ENCODE measurements around the gene KIF5A.

The KIF5A gene

DNA sequence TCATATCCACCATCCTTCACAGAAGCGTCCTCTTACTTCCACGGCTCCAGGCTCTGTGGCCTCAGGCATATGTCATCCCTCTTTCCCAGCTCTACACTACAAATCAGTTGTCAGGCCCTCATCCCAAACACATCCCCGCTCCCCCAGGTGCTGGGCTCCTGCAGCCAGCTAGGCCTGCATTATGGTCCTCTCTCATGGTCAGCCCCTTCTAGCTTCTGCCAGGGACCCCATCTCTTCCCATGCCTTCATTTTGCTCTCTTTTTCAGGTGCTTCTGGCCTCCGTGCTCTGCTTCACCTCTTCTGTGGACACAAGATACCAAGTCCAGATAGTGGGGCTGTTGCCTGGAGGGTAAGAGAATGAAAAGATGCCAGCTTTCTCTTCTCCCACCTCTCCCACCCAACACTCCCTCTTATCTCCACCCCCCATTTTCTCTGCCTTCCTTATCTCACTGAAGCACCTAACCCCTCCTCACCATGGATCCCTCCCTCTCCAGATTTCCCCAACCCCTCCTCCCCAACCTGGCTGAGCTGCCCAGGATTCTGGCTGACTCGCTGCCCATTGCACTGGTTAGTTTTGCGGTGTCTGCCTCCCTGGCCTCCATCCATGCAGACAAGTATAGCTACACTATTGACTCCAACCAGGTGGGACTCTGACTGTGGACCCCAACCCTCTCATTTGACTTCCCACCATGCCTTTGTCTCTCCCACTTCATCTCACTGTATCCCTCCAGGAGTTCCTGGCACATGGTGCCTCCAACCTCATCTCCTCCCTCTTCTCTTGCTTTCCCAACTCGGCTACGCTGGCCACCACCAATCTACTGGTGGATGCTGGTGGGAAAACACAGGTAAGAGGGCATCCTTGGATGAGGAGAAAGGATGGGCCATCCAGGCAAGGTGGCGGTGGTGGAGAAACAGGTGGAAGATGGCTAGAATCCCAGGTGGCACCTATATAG lies 72.7 kb downstream of the KIF5A start:
- no peak for DNase-seq

GRCh38 chr12:57623385-57623784 lies 73.5 kb downstream of the KIF5A start:
- DNase-seq: no peak

DNA sequence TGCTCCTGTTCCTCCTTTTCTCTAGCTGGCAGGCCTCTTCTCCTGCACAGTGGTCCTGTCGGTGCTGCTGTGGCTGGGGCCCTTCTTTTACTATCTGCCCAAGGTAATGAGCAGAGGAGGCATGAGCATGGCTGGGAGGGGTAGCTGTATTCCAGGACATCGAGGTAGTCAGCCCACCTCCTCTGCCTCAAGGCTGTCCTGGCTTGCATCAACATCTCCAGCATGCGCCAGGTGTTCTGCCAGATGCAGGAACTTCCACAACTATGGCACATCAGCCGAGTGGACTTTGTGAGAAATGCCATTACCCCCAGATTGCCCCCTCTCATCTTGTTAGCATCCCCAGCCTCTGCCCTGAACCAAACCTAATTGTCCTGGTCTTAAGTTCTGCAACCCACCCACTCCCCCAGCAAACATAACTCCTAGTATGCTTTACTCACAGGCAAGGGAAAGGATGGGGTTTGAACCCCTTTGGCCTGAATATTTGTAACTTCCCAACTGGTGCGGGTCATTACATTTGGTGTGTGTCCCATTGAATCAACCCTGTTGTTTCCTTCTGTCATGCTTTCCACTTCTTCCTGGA lies 74.1 kb downstream of the KIF5A start:
- no peak for DNase-seq

- DNase-seq: no peak
These were observed 74.8 kb downstream of the KIF5A start for GRCh38 chr12:57624441-57625220.

DNA sequence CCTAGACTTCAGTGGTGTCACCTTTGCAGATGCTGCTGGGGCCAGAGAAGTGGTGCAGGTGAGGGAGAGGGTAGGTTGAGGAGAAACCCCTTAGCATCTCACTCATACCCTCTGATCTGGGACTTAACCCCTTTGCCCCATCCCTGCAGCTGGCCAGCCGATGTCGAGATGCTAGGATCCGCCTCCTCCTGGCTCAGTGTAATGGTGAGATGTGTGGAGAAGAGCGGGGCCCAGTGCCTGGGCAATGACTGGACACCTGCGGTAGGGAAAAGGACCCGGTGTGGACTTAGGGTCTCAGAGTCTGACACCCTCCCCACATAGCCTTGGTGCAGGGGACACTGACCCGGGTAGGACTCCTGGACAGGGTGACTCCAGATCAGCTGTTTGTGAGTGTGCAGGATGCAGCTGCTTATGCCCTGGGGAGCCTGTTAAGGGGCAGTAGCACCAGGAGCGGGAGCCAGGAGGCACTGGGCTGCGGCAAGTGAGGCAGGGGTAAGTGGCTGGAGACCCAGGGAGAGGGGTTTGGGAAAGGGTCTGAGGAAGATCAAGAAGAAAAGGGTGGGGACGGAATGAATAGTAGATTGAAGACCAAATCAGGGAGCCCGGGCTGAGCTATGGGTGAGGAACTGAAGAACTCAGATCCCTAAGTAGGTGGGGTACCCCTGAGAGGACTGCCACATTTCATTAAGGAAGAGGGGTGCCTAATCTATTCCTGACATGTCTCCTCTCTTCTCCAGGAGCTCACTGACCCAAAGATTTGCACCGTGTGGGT lies 75.6 kb downstream of the KIF5A start:
- DNase-seq: no peak

- no peak for DNase-seq
These were observed 76.5 kb downstream of the KIF5A start for GRCh38 chr12:57626111-57626920.

DNA sequence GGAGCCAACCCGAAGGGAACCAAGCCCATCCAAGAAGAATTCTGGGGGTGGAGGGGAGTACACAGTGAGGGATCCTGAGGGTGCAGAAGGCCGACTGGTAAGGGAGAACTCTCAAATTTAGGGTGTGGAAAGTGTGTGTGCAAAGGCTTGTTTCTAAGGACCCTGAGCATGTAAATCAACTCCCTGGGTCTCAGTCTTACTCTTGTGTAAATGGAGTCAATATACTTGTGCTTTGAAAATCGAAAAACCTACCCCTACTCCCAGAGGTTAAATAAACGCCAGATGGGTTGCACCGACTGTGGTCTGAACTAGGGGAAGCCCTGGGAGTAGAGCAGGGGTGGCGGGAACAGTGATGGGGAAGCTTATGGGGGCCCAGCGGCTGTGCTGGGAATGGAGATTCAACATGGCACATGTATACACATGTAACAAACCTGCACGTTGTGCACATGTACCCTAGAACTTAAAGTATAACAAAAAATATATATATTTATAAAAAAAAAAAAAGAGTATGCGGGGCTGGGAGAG lies 77.1 kb downstream of the KIF5A start:
- no peak for DNase-seq

DNA sequence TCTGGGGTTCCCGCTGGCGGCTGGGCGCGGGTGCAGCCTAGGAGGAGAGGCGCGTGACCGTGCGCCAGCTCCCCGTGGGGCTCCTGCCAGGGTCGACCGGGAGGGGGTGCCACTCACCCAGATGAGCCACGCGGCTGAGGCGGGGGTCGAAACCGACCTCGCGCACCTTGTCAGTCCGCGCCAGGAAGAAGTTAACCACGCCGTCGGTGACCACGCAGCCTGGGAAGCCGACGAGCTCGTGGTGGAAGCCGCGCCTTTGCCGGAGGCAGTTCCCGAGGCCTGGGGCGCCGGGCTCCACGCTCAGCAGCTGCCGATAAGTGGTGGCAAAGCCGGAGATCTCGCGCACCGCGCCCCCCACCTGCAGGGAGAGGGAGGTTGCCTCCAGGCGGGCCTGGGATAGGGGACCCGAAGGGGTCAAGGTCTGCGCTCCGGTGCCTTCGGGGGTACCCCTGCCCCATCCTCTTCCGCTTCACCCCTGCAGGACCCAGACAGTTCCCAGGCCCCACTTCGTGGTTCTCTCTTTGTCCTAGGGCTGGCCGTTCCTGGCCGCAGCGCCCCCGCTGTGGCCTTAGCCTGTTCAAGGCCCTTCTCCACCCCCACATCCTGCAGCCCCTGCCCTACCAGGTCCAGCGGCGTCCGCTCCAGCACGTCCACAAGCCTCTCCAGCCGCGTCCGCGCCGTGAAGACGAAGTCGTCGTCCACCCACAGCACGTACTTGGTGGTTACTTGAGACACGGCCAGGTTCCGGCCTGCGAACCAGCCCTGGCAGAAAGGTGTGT lies 77.8 kb downstream of the KIF5A start:
- DNase-seq: no peak

DNA sequence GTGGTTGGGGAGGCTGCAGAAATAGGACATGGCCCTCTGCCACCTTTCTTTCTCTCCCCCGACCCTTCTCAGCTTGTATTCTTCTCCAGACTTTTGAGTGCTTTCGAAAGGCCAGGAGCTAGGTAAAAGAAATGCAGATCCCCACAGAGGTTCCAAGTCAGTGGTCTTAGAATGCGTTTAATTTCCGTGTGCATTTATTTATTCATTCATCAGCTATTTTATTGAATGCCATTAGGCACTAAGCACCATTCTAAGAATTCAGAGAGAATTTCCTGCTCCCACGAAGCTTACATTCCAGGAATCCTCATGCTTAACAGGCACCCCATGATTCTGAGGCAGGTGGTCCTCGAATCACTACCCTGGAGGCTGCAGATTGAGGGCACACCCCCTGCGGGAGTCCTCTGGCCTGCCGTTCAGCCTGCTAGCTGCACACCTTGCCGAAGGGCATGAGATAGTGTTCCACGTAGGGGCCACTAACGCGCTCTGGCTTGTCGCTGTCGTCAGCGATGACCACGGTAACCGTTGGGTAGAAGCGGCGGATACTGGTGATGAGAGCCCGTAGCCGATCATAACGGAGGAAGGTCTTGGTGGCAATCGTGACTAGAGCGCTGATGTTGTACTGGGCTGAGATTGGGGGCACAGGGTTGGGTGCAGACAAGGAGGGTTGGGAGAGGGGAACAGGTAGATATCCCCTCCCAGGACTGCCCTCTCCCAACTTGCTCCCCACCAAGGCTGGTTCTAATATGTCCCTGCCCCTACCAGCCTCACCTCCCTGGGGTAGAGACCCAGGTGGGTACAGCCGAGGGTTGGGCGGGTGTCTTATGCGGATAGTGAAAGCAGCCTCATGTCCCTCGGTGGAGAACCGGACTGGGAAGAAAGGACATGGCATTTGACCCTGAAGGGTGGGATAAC lies 78.7 kb downstream of the KIF5A start:
- no peak for DNase-seq

GRCh38 chr12:57629897-57630471 lies 80.1 kb downstream of the KIF5A start:
- DNase-seq: no peak

DNA sequence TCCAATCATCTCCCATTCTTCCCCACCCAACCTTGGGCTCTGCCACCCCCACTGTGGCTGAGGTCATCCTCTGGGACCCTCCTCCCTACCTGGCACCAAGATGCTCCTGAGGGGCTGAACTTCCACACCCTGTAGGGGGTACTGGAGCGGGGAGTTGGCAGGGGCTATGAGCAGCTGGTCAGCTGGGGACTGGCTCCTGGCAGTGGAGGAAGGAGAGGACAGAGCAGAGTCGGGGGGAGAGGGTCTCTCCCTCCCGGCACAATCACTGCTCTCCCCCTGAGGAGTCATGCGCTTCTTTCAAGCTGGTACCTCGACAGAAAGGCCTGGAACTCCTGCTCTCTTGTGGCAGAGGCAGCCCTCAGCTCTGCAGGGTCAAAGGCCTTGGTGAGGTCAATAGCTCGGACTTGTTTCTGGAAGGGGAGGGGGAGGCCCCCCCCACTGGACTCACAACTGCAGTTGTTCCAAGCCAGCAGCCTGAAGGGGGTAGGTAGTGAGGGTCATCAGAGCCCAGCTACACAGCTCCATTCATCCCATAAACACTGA lies 81.1 kb downstream of the KIF5A start:
- DNase-seq: no peak

- no peak for DNase-seq
These were observed 81.8 kb downstream of the KIF5A start for GRCh38 chr12:57631566-57632072.

DNA sequence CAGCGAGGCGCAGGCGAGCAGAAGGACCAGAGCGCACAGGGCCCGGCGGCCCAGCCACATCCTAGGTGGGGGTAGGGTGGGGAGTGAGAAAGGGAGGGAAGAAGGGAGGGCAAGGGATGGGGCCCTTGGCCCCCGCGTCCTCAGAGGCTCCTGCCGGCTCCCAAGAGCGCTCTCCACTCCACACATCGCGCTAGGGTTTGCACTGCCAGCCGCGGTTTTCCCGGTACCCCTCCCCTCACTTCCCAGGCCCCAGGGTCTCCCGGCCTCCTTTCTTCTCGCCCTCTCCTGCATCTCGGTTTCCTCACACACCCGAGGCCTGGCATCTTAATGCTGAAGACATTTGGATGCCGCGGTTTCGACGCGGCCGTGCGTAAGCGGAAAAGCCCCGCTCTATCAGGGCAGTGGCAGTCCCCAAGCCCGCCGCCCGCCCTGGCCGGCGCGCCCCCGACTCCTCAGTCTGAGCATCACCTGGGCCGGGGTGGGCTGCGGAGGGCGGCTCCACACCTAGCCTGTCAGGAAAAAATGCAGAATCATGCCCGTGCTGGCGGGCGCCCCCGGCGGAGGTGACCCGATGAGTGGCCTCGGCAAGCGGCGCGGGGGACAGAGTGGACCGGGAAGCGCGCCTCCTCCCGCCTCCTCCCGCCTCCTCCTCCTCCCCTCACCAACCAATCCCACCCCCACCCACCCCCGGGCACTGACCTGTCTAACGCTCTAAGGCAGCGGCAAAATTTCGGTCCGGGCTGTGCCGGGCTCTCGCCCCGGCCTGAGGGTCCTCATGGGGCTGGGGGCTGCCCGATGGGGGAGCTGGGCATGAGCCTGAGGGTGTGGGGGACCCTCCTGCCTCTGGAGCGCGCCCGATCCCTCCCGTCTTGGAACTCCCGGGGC lies 82.5 kb downstream of the KIF5A start:
- no peak for DNase-seq

DNA sequence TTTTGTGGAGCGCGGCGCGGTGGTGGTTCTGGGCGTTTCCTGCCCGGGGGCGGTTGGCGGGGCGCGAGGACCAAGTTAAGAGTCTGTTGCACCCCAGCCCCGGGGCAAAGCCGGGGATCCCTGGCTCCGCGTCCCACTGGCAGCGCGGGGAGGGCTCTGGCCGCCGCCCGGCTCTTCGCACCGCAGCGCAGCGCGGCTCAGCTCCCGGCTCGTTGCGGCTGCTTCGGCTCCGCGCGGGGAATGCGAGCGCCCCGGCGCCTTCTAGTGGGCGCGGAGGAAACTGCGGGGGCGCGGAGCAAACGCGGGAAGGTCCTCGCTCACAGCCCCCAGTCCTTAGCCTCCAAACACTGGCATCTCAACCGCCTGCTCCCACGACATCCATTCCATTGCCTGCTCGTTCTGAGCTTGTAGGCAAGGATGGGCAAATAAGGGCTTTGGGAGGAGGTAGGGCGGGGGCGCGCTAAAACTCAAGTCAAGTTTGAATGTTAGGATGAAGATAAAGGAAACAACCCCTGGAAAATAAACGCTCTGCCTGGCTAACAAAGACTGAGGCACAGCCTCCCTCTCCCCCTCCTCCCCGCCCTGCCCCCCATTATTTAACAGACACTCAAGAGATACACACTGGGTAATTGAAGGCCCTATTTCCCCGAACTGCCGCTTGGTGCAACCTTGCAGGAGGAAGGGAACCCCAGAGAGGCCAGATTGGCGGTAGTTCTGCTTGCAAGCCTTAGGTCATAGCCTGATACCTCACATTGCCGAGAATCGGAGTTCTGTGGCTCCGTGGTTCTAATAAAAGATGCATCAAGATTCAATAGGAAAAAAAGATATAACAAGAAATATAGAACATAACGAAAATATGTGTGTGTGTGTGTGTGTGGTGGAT lies 83.4 kb downstream of the KIF5A start, which contains the start of gene B4GALNT1:
B4GALNT1 (minus strand) TSS at position 244 of the 883 bp plus-strand sequence. CDS start 1,069 bp downstream, outside the sequence.
- peak; percentile 61 for DNase-seq

All from CD4-positive, alpha-beta T cell treated with Interleukin-15 for 1 hour (primary cell).